ENCODE results near the gene FOLR3.
"Not testable (repeated sequence)": the region's sequence is repeated elsewhere in the genome, so short reads cannot be mapped to it uniquely, and the experiment has no call there.

The FOLR3 gene

DNA sequence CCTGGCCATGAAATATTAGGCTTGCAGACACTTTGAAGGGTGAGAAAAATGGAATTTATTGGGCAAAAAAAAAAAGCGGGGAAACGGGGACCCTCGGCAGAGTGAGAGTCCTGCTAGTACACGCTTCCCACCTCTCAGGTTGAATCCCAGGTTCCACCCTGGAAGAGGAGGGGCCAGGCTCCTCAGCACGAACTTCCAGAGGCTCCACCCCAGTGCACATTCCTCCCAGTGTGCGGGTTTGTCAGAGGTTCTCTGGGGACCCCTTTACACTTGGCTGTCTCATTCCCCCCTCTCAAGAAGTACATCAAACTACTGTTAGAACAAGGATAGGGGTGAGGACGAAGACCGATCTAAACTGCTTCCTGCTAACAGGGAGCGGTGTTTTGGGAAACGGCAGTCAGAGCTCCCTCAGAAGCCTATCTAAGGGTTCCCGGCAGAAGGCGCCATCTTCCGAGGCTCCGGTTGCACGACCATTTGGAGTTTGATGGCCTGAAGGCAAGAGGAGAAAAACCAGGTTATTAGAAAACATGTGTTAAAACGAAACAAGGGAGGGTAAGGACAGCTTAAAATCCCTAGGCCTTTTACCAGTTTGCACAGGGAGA, 27.5 kb downstream of the FOLR3 start:
- Histone ChIP-seq H3K4me3 (ENCODE audit: low read depth, low read length) (no peak overlapping the region), H3K4me1 (ENCODE audit: control insufficient read depth, insufficient read depth, low read length) (no peaks in the 10 kb centered on the region), H3K27ac (ENCODE audit: extremely low read depth, low read depth, low read length) (no peak overlapping the region), H3K9me3 (ENCODE audit: control insufficient read depth, insufficient read depth, low read depth, low read length) (no peaks in the 10 kb centered on the region), H3K36me3 (ENCODE audit: control insufficient read depth in 2 of 2, insufficient read depth in 1 of 2, low read length in 2 of 2) (no peaks in the 10 kb centered on the region)
- TF ChIP-seq ZNF624 (tag by site-specific recombination; IDR thresholded peaks at IDR 0.05) (no peak), SP2 (tag by site-specific recombination; IDR thresholded peaks at IDR 0.05) (no peak), ZNF239 (tag by site-specific recombination; IDR thresholded peaks at IDR 0.05) (no peak), ZNF302 (tag by site-specific recombination; IDR thresholded peaks at IDR 0.05; ENCODE audit: low read depth) (no peak), ZNF341 (tag by site-specific recombination; IDR thresholded peaks at IDR 0.05; ENCODE audit: low read depth) (no peak), ZNF354C (tag by site-specific recombination; IDR thresholded peaks at IDR 0.05; ENCODE audit: borderline replicate concordance, low read depth) (no peak)
- TF ChIP-seq, protein P1, sequence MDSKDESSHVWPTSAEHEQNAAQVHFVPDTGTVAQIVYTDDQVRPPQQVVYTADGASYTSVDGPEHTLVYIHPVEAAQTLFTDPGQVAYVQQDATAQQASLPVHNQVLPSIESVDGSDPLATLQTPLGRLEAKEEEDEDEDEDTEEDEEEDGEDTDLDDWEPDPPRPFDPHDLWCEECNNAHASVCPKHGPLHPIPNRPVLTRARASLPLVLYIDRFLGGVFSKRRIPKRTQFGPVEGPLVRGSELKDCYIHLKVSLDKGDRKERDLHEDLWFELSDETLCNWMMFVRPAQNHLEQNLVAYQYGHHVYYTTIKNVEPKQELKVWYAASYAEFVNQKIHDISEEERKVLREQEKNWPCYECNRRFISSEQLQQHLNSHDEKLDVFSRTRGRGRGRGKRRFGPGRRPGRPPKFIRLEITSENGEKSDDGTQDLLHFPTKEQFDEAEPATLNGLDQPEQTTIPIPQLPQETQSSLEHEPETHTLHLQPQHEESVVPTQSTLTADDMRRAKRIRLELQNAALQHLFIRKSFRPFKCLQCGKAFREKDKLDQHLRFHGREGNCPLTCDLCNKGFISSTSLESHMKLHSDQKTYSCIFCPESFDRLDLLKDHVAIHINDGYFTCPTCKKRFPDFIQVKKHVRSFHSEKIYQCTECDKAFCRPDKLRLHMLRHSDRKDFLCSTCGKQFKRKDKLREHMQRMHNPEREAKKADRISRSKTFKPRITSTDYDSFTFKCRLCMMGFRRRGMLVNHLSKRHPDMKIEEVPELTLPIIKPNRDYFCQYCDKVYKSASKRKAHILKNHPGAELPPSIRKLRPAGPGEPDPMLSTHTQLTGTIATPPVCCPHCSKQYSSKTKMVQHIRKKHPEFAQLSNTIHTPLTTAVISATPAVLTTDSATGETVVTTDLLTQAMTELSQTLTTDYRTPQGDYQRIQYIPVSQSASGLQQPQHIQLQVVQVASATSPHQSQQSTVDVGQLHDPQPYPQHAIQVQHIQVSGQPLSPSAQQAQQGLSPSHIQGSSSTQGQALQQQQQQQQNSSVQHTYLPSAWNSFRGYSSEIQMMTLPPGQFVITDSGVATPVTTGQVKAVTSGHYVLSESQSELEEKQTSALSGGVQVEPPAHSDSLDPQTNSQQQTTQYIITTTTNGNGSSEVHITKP (tag by site-specific recombination; IDR thresholded peaks at IDR 0.05): no peak
- TF ChIP-seq, protein P2, sequence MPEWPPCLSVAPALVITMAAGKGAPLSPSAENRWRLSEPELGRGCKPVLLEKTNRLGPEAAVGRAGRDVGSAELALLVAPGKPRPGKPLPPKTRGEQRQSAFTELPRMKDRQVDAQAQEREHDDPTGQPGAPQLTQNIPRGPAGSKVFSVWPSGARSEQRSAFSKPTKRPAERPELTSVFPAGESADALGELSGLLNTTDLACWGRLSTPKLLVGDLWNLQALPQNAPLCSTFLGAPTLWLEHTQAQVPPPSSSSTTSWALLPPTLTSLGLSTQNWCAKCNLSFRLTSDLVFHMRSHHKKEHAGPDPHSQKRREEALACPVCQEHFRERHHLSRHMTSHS (tag by site-specific recombination; IDR thresholded peaks at IDR 0.05): no peak
- ChIA-PET POLR2A (no interaction called here), CTCF (no interaction called here)

DNA sequence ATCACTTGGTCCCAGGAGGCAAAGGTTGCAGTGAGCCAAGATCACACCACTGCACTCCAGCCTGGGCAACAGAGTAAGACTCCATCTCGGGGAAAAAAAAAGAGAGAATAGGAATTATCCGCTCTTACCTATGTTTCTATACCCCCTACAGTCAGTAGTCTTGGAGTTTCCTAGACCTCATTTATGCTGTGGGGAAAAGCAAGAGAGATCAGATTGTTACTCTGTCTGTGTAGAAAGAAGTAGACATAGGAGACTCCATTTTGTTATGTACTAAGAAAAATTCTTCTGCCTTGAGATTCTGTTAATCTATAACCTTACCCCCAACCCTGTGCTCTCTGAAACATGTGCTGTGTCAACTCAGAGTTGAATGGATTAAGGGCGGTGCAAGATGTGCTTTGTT, 28.7 kb downstream of the FOLR3 start:
- H3K4me3 ChIP-seq (ENCODE audit: low read depth, low read length); H3K4me1 ChIP-seq (ENCODE audit: control insufficient read depth, insufficient read depth, low read length); POLR2A ChIA-PET; H3K36me3 ChIP-seq (ENCODE audit: control insufficient read depth in 2 of 2, insufficient read depth in 1 of 2, low read length in 2 of 2); CTCF ChIA-PET; H3K27ac ChIP-seq (ENCODE audit: extremely low read depth, low read depth, low read length); H3K9me3 ChIP-seq (ENCODE audit: control insufficient read depth, insufficient read depth, low read depth, low read length): not testable (repeated sequence)

DNA sequence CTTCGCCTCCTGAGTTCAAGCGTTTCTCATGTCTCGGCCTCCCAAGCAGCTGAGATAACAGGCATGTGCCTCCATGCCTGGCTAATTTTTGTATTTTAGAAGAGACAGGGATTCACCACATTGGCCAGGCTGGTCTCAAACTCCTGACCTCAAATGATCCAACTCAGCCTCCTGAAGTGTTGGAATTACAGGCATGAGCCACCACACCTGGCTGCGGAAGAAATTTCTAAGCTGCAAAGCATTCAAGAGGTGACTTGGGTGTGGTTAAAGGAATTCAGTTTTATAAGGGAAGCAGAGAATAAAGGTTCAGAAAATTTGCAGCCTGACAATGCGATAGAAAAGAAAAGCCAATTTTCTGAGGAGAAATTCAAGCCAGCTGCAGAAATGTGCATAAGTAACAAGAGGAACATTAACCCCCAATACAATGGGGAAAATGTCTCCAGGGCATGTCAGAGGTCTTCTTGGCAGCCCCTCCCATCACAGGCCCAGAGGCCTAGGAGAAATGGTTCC, 33.6 kb downstream of the FOLR3 start:
- CTCF ChIA-PET: interaction anchor here (3.2 kb wide), 1 partner anchor 14 kb away, joined by 12 read pairs; no protein-coding TSS in a partner anchor
- H3K4me3 ChIP-seq (ENCODE audit: low read depth, low read length); H3K36me3 ChIP-seq (ENCODE audit: control insufficient read depth in 2 of 2, insufficient read depth in 1 of 2, low read length in 2 of 2); H3K9me3 ChIP-seq (ENCODE audit: control insufficient read depth, insufficient read depth, low read depth, low read length); H3K4me1 ChIP-seq (ENCODE audit: control insufficient read depth, insufficient read depth, low read length); H3K27ac ChIP-seq (ENCODE audit: extremely low read depth, low read depth, low read length); POLR2A ChIA-PET: not testable (repeated sequence)

DNA sequence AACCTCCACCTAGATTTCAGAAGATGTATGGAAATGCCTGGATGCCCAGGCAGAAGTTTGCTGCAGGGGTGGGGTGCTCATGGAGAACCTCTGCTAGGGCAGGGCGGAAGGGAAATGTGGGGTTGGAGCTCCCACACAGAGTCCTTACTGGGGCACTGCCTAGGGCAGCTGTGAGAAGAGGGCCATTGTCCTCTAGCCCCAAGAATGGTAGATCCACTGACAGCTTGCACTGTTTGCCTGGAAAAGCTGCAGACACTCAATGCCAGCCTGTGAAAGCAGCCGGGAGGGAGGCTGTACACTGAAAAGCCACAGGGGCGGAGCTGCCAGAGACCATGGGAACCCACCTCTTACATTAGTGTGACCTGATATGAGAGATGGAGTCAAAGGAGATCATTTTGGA, 34.2 kb downstream of the FOLR3 start:
- POLR2A ChIA-PET; H3K4me1 ChIP-seq (ENCODE audit: control insufficient read depth, insufficient read depth, low read length); H3K9me3 ChIP-seq (ENCODE audit: control insufficient read depth, insufficient read depth, low read depth, low read length); H3K4me3 ChIP-seq (ENCODE audit: low read depth, low read length); H3K36me3 ChIP-seq (ENCODE audit: control insufficient read depth in 2 of 2, insufficient read depth in 1 of 2, low read length in 2 of 2); H3K27ac ChIP-seq (ENCODE audit: extremely low read depth, low read depth, low read length): not testable (repeated sequence)
- CTCF ChIA-PET: interaction anchor here (1.0 to 3.2 kb wide), 2 partner anchors 14 to 193 kb away, joined by 4 to 12 read pairs; no protein-coding TSS in a partner anchor

DNA sequence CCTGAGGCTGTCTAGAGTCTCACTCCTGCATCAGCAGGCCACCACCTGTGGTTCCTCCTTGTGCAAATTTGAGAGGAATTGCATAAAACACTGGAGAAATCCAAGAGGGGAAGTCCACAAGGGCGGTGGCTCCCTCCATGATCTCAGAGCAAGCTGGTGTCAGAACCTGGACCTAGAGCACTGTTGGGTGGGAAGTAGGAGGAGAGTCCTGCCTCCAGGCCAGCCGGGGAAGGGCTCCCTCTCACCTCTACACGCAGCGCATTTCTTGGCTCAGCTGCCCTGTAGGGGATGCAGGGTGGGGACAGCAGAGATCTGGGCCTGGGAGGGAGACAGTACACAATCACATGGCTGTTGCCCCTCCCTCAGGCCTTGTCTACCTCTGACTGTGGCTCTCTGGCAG, 36.5 kb downstream of the FOLR3 start:
- H3K4me1 ChIP-seq (ENCODE audit: control insufficient read depth, insufficient read depth, low read length); H3K9me3 ChIP-seq (ENCODE audit: control insufficient read depth, insufficient read depth, low read depth, low read length); H3K4me3 ChIP-seq (ENCODE audit: low read depth, low read length); H3K27ac ChIP-seq (ENCODE audit: extremely low read depth, low read depth, low read length); POLR2A ChIA-PET; CTCF ChIA-PET; H3K36me3 ChIP-seq (ENCODE audit: control insufficient read depth in 2 of 2, insufficient read depth in 1 of 2, low read length in 2 of 2): not testable (repeated sequence)

All from HEK293 (cell line).